ENCODE results near the gene ASIP. TPM values are rescaled to one million over a fixed set of nuclear protein-coding genes. Genes with fewer than 3 reads are reported as not detected.

The ASIP gene
- total RNA-seq, 1 donor from 2014 or later: not detected

DNA sequence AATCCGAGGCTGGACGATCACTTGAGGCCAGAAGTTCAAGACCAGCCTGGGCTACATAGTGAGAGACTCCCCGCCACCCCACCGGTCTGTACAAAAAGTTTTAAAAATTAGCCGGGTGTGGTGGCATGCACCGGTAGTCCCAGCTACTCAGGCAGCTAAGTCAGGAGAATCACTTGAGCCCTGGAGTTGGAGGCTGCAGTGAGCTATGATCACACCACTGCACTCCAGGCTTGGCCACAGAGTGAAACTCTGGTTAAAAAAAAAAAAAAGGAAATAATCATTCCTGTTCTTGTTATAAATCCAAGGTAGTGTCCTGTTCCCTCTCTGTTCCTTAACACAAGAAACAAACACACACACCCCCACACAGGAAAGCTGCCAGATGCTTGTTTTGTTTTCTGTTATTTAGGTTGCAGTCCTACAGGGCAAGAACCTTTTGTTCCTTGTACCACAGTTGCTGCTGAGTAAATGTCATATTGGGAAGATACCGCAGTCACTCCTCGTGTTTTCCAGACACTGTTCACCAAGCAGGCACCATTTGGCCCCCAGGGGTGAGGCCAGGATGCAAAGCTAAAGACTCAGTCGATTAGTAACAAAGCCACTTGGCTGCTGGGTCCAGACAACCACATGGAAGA lies 28.9 kb downstream of the ASIP start:
- no peak overlapping the region for H3K4me2 ChIP-seq (ENCODE audit: low read length)
- H3K27ac Mint-ChIP-seq (ENCODE audit: unreplicated experiment): no peak overlapping the region
- no peak for TF ChIP-seq EZH2 (IDR thresholded peaks at IDR 0.05; ENCODE audit: insufficient read depth, low read length)
- TF ChIP-seq, protein P1, sequence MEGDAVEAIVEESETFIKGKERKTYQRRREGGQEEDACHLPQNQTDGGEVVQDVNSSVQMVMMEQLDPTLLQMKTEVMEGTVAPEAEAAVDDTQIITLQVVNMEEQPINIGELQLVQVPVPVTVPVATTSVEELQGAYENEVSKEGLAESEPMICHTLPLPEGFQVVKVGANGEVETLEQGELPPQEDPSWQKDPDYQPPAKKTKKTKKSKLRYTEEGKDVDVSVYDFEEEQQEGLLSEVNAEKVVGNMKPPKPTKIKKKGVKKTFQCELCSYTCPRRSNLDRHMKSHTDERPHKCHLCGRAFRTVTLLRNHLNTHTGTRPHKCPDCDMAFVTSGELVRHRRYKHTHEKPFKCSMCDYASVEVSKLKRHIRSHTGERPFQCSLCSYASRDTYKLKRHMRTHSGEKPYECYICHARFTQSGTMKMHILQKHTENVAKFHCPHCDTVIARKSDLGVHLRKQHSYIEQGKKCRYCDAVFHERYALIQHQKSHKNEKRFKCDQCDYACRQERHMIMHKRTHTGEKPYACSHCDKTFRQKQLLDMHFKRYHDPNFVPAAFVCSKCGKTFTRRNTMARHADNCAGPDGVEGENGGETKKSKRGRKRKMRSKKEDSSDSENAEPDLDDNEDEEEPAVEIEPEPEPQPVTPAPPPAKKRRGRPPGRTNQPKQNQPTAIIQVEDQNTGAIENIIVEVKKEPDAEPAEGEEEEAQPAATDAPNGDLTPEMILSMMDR (IDR thresholded peaks at IDR 0.05; ENCODE audit: insufficient read depth, low read depth, low read length): no peak
- no peaks in the 10 kb centered on the region for H3K36me3 ChIP-seq (ENCODE audit: insufficient read depth, low read length)
- H3K27me3 Mint-ChIP-seq (ENCODE audit: low read depth, unreplicated experiment): no peaks in the 10 kb centered on the region
- H3K4me1 ChIP-seq (ENCODE audit: insufficient read depth, low read length): peaks cover 15% of the 10 kb centered on the region
- peaks cover 9% of the 10 kb centered on the region for H3K4me1 Mint-ChIP-seq (ENCODE audit: low read depth, unreplicated experiment)
- H4K20me1 ChIP-seq (ENCODE audit: insufficient read depth, low read length): peaks cover 11% of the 10 kb centered on the region
- H3K27ac ChIP-seq (ENCODE audit: low read depth, low read length): no peak overlapping the region
- H3K9me3 Mint-ChIP-seq (ENCODE audit: unreplicated experiment): no peaks in the 10 kb centered on the region
- no peaks in the 10 kb centered on the region for H3K27me3 ChIP-seq (ENCODE audit: insufficient read depth, low read length)
- no peaks in the 10 kb centered on the region for H3K9me3 ChIP-seq (ENCODE audit: insufficient read depth, low read depth, low read length)
- H3K9ac ChIP-seq (ENCODE audit: low read length): no peak overlapping the region
- no peaks in the 10 kb centered on the region for H3K79me2 ChIP-seq (ENCODE audit: insufficient read depth, low read length)
- DNase-seq (ENCODE audit: low read depth) (no peak), FAIRE-seq (no peak)
- no peak overlapping the region for H2AFZ ChIP-seq (ENCODE audit: low read depth, low read length)
- no peak overlapping the region for H3K4me3 ChIP-seq (ENCODE audit: insufficient read depth, low read depth, low read length)
- peaks cover 25% of the 10 kb centered on the region for H3K36me3 Mint-ChIP-seq (ENCODE audit: low read depth, unreplicated experiment)
- H3K4me3 Mint-ChIP-seq (ENCODE audit: unreplicated experiment): no peak overlapping the region

DNA sequence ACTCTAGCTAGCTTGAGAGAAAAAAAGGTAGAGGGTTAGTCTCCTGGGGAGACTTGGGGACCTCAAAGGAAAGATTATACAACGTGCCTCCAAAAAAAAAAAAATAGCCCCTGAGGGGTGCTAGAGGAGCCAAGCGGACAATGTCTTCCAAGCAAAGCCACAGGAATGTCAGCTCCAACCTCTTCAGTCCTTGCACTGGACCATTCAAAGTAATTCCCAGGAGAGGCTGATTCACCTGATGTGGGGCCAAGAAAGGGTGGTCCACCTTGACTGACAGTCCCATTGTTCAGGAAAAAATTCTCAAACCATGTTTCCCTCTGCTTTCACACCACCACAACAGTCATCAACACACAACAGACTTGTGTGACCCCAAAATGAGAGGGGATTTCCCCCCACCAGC lies 30.7 kb downstream of the ASIP start:
- Mint-ChIP-seq H3K4me1 (ENCODE audit: low read depth, unreplicated experiment) (peaks cover 9% of the 10 kb centered on the region), H3K4me3 (ENCODE audit: unreplicated experiment) (no peak overlapping the region), H3K27me3 (ENCODE audit: low read depth, unreplicated experiment) (no peaks in the 10 kb centered on the region), H3K27ac (ENCODE audit: unreplicated experiment) (no peak overlapping the region), H3K9me3 (ENCODE audit: unreplicated experiment) (no peaks in the 10 kb centered on the region), H3K36me3 (ENCODE audit: low read depth, unreplicated experiment) (peaks cover 32% of the 10 kb centered on the region)
- no peak overlapping the region for H2AFZ ChIP-seq (ENCODE audit: low read depth, low read length)
- peak overlapping the region; percentile 44 for H3K4me2 ChIP-seq (ENCODE audit: low read length)
- peaks cover 14% of the 10 kb centered on the region for H4K20me1 ChIP-seq (ENCODE audit: insufficient read depth, low read length)
- FAIRE-seq (peak; percentile 89), DNase-seq (ENCODE audit: low read depth) (peak; percentile 90)
- H3K27me3 ChIP-seq (ENCODE audit: insufficient read depth, low read length): no peaks in the 10 kb centered on the region
- TF ChIP-seq EZH2 (IDR thresholded peaks at IDR 0.05; ENCODE audit: insufficient read depth, low read length): no peak
- TF ChIP-seq, protein P1 (IDR thresholded peaks at IDR 0.05; ENCODE audit: insufficient read depth, low read depth, low read length): no peak
- no peaks in the 10 kb centered on the region for H3K9me3 ChIP-seq (ENCODE audit: insufficient read depth, low read depth, low read length)
- H3K27ac ChIP-seq (ENCODE audit: low read depth, low read length): no peak overlapping the region
- H3K79me2 ChIP-seq (ENCODE audit: insufficient read depth, low read length): no peaks in the 10 kb centered on the region
- H3K4me3 ChIP-seq (ENCODE audit: insufficient read depth, low read depth, low read length): no peak overlapping the region
- H3K36me3 ChIP-seq (ENCODE audit: insufficient read depth, low read length): no peaks in the 10 kb centered on the region
- H3K4me1 ChIP-seq (ENCODE audit: insufficient read depth, low read length): peaks cover 15% of the 10 kb centered on the region
- no peak overlapping the region for H3K9ac ChIP-seq (ENCODE audit: low read length)

DNA sequence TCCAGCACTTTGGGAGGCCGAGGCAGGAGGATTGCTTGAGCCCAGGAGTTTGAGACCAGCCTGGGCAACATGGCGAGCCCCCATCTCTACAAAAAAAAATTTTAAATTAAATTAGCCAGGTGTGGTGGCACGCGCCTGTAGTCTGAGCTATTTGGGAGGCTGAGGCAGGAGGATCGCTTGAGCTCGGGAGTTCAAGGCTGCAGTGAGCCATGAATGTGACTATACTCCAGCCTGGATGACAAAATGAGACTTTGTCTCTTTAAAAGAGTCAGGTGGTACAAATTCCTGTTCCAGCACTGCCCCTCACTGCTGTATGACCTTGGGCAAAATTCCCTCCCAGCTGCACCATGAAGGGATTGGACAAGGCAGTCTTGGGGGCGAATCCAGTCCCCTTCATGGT lies 33.5 kb downstream of the ASIP start:
- H3K9me3 Mint-ChIP-seq (ENCODE audit: unreplicated experiment): no peaks in the 10 kb centered on the region

More for the DNA sequence above, 33.5 kb downstream of the ASIP start:
- no peak overlapping the region for H2AFZ ChIP-seq (ENCODE audit: low read depth, low read length)
- H3K79me2 ChIP-seq (ENCODE audit: insufficient read depth, low read length): no peaks in the 10 kb centered on the region
- H3K9ac ChIP-seq (ENCODE audit: low read length): no peak overlapping the region
- Mint-ChIP-seq H3K27me3 (ENCODE audit: low read depth, unreplicated experiment) (no peaks in the 10 kb centered on the region), H3K4me3 (ENCODE audit: unreplicated experiment) (no peak overlapping the region), H3K27ac (ENCODE audit: unreplicated experiment) (no peak overlapping the region), H3K4me1 (ENCODE audit: low read depth, unreplicated experiment) (peaks cover 9% of the 10 kb centered on the region), H3K36me3 (ENCODE audit: low read depth, unreplicated experiment) (peaks cover 45% of the 10 kb centered on the region)
- H3K4me1 ChIP-seq (ENCODE audit: insufficient read depth, low read length): peaks cover 15% of the 10 kb centered on the region
- TF ChIP-seq, protein P1 (IDR thresholded peaks at IDR 0.05; ENCODE audit: insufficient read depth, low read depth, low read length): no peak
- no peak for TF ChIP-seq EZH2 (IDR thresholded peaks at IDR 0.05; ENCODE audit: insufficient read depth, low read length)
- H3K27me3 ChIP-seq (ENCODE audit: insufficient read depth, low read length): no peaks in the 10 kb centered on the region
- DNase-seq (ENCODE audit: low read depth) (no peak), FAIRE-seq (no peak)
- H3K36me3 ChIP-seq (ENCODE audit: insufficient read depth, low read length): peaks cover 9% of the 10 kb centered on the region
- H3K4me3 ChIP-seq (ENCODE audit: insufficient read depth, low read depth, low read length): no peak overlapping the region
- no peaks in the 10 kb centered on the region for H3K9me3 ChIP-seq (ENCODE audit: insufficient read depth, low read depth, low read length)
- H4K20me1 ChIP-seq (ENCODE audit: insufficient read depth, low read length): peaks cover 17% of the 10 kb centered on the region
- no peak overlapping the region for H3K27ac ChIP-seq (ENCODE audit: low read depth, low read length)
- H3K4me2 ChIP-seq (ENCODE audit: low read length): no peak overlapping the region
